Common myeloid progenitor, CD34-positive (primary cell): Measurements from ENCODE around the gene FBXO24.

ENCODE experiments used
- CTCF ChIA-PET: fragments of 350-600 bp; sonication (Branson Sonifier 250); formaldehyde crosslinking; loops from one replicate; lab custom pipeline; 2021; ENCODE audit warnings: antibody characterized with exemption; lab: Charles Lee
- POLR2A ChIA-PET: fragments of 350-600 bp; sonication (Branson Sonifier 250); formaldehyde crosslinking; loops from one replicate; lab custom pipeline; 2021; ENCODE audit warnings: antibody characterized with exemption; lab: Charles Lee
- DNase-seq, 3 donors: peaks; one replicate each; pipeline versions ENCODE4 v3.0.0 to v3.0.0-alpha.2; 2013
- H3K27ac ChIP-seq, 2 experiments: 1 replicate in 1 of 2; 2 replicates in 1 of 2; pipeline ENCODE4 v1.7.0; 2013; ENCODE audit warnings: inconsistent platforms in 2 of 2, low read length in 2 of 2, mild to moderate bottlenecking in 2 of 2, low read depth in 1 of 2, moderate library complexity in 1 of 2; ENCODE audit not compliant: severe bottlenecking in 2 of 2, insufficient read depth in 1 of 2, poor library complexity in 1 of 2
- H3K27me3 ChIP-seq, 5 experiments: replicated peaks in 2 of 5; 1 replicate in 3 of 5; 2 replicates in 2 of 5; pipeline versions ENCODE4 v1.6.1 to v1.7.0; 2013; ENCODE audit warnings: low read length in 4 of 5, mild to moderate bottlenecking in 2 of 5, moderate library complexity in 2 of 5, inconsistent platforms in 1 of 5; ENCODE audit not compliant: insufficient read depth in 5 of 5, control insufficient read depth in 4 of 5
- H3K36me3 ChIP-seq, 4 experiments: 1 replicate in 2 of 4; 2 replicates in 2 of 4; pipeline versions ENCODE4 v1.6.1 to v1.7.0; 2013; ENCODE audit warnings: low read length in 3 of 4, control low read depth in 1 of 4, mild to moderate bottlenecking in 1 of 4; ENCODE audit not compliant: control insufficient read depth in 4 of 4, insufficient read depth in 4 of 4
- H3K4me1 ChIP-seq, 4 experiments: 1 replicate in 3 of 4; 2 replicates in 1 of 4; pipeline versions ENCODE4 v1.6.1 to v1.7.1; 2013; ENCODE audit warnings: low read length in 3 of 4, mild to moderate bottlenecking in 3 of 4, control low read depth in 1 of 4, inconsistent platforms in 1 of 4, moderate library complexity in 1 of 4; ENCODE audit not compliant: control insufficient read depth in 4 of 4, insufficient read depth in 4 of 4; ENCODE audit errors: control extremely low read depth in 1 of 4
- H3K4me3 ChIP-seq, 7 experiments: 1 replicate in 4 of 7; 2 replicates in 3 of 7; pipeline versions ENCODE4 v1.5.1 to v1.7.0; 2013; ENCODE audit warnings: mild to moderate bottlenecking in 7 of 7, low read length in 6 of 7, moderate library complexity in 6 of 7, inconsistent platforms in 2 of 7, low read depth in 2 of 7, control low read depth in 1 of 7; ENCODE audit not compliant: insufficient read depth in 4 of 7, control insufficient read depth in 1 of 7; ENCODE audit errors: extremely low read depth in 1 of 7
- H3K9me3 ChIP-seq, 5 experiments: 1 replicate in 4 of 5; 2 replicates in 1 of 5; pipeline versions ENCODE4 v1.6.1 to v1.7.1; 2013; ENCODE audit warnings: low read length in 4 of 5, mild to moderate bottlenecking in 2 of 5, inconsistent platforms in 1 of 5, low read depth in 1 of 5, moderate library complexity in 1 of 5; ENCODE audit not compliant: control insufficient read depth in 4 of 5, insufficient read depth in 2 of 5; ENCODE audit errors: control extremely low read depth in 1 of 5
- WGBS: methylation state at CpG from one replicate; pipeline ENCODE4 v1.1.5; 2013; ENCODE audit not compliant: insufficient coverage; 5-methylcytosine and 5-hydroxymethylcytosine counted together

FBXO24 gene

GRCh38 chr7:100556541-100556940 lies 29.6 kb upstream of the FBXO24 start:
- Histone ChIP-seq H3K27ac (peak overlapping the region in 1 of 2 experiments; percentile 68), H3K36me3 (peaks cover 6 to 28% (median 15%) of the 10 kb centered on the region in 4 experiments), H3K4me1 (peaks cover 0 to 11% (median 10%) of the 10 kb centered on the region in 4 experiments), H3K9me3 (no peaks in the 10 kb centered on the region), H3K4me3 (no peak overlapping the region), H3K27me3 (no peaks in the 10 kb centered on the region)
- 23% methylated on average over 3 of the region's 4 CpGs for WGBS
- DNase-seq = peak; percentile 60 to 84 (median 83)
- CTCF ChIA-PET = interaction anchor here (0.6 to 13.7 kb wide), 16 partner anchors 9 to 206 kb away, joined by 3 to 177 read pairs (median 4); partner anchors contain the start of genes SPACDR and TSC22D4
- POLR2A ChIA-PET = no interaction called here

- 93% methylated on average over 3 of the region's 4 CpGs for WGBS
These were observed 27.0 kb upstream of the FBXO24 start for GRCh38 chr7:100559127-100559526.

GRCh38 chr7:100561491-100562194 lies 24.5 kb upstream of the FBXO24 start:
- no peaks in the 10 kb centered on the region for H3K27me3 ChIP-seq
- no peak overlapping the region for H3K4me3 ChIP-seq
- no peaks in the 10 kb centered on the region for H3K9me3 ChIP-seq
- peaks cover 0 to 13% (median 4%) of the 10 kb centered on the region in 4 experiments for H3K36me3 ChIP-seq
- peaks cover 0 to 10% (median 6%) of the 10 kb centered on the region in 4 experiments for H3K4me1 ChIP-seq
- CTCF ChIA-PET = interaction anchor here (0.9 to 13.7 kb wide), 8 partner anchors 15 to 133 kb away, joined by 3 to 242 read pairs (median 11); partner anchors contain the start of genes FBXO24, LRCH4, SPACDR and ZCWPW1
- POLR2A ChIA-PET = no interaction called here
- no peak for DNase-seq
- WGBS = 98% methylated on average over 12 of the region's 12 CpGs
- no peak overlapping the region for H3K27ac ChIP-seq

More at GRCh38 chr7:100559127-100559526, 27.0 kb upstream of the FBXO24 start:
- Histone ChIP-seq H3K4me1 (peaks cover 0 to 14% (median 13%) of the 10 kb centered on the region in 4 experiments), H3K4me3 (no peak overlapping the region), H3K27ac (no peak overlapping the region), H3K36me3 (peaks cover 1 to 23% (median 9%) of the 10 kb centered on the region in 4 experiments), H3K27me3 (no peaks in the 10 kb centered on the region), H3K9me3 (no peaks in the 10 kb centered on the region)
- ChIA-PET POLR2A (no interaction called here), CTCF (interaction anchor here (0.6 to 13.7 kb wide), 23 partner anchors 10 to 114 kb away, joined by 3 to 242 read pairs (median 5); partner anchors contain the start of genes AGFG2, FBXO24, LRCH4 and MOSPD3)
- DNase-seq = no peak

- Histone ChIP-seq H3K4me3 (no peak overlapping the region), H3K9me3 (no peaks in the 10 kb centered on the region), H3K27ac (no peak overlapping the region), H3K27me3 (no peaks in the 10 kb centered on the region), H3K36me3 (peaks cover 0 to 13% (median 4%) of the 10 kb centered on the region in 4 experiments), H3K4me1 (peaks cover 0 to 12% (median 7%) of the 10 kb centered on the region in 4 experiments)
- WGBS = 98% methylated on average over 24 of the region's 26 CpGs
- CTCF ChIA-PET = interaction anchor here (0.9 to 13.7 kb wide), 7 partner anchors 16 to 96 kb away, joined by 3 to 242 read pairs (median 5); partner anchors contain the start of genes FBXO24, LRCH4 and SPACDR
- DNase-seq = no peak
- POLR2A ChIA-PET = interaction anchor here (0.7 kb wide), 1 partner anchor 116 kb away, joined by 3 read pairs; no protein-coding TSS in a partner anchor
These were observed 23.7 kb upstream of the FBXO24 start for GRCh38 chr7:100562195-100563099.

DNA sequence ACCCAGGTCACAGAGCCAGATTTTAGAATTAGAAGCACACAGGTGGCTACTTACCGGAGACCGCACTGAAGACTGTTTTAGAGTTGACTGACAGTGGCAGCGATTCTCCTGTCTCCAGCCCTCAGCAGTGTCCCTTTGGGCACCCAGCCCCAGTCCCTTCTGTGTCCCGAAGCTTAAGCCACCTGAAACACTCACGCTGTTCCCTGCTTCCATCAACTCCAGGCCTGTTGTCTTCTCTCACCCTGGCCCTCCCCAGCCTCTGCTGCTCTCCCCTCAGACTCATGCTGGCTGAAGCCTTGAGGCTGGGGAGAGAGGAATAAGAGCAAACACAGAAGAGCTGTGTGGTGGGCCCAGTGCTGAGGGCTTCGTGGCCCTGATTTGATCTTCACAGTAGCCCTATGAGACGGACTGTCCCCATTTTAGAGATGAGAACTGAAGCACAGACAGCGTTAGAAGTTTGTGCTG lies 23.0 kb upstream of the FBXO24 start:
- Histone ChIP-seq H3K4me3 (no peak overlapping the region), H3K27ac (no peak overlapping the region), H3K36me3 (peaks cover 0 to 13% (median 4%) of the 10 kb centered on the region in 4 experiments), H3K9me3 (no peaks in the 10 kb centered on the region), H3K27me3 (no peaks in the 10 kb centered on the region), H3K4me1 (peaks cover 0 to 19% (median 13%) of the 10 kb centered on the region in 4 experiments)
- DNase-seq = no peak
- ChIA-PET POLR2A (interaction anchor here (0.7 kb wide), 1 partner anchor 116 kb away, joined by 3 read pairs; no protein-coding TSS in a partner anchor), CTCF (interaction anchor here (0.6 to 13.7 kb wide), 11 partner anchors 8 to 163 kb away, joined by 3 to 242 read pairs (median 5); partner anchors contain the start of genes FBXO24, GIGYF1, LRCH4 and SPACDR)
- WGBS = 97% methylated on average over 7 of the region's 8 CpGs

DNA sequence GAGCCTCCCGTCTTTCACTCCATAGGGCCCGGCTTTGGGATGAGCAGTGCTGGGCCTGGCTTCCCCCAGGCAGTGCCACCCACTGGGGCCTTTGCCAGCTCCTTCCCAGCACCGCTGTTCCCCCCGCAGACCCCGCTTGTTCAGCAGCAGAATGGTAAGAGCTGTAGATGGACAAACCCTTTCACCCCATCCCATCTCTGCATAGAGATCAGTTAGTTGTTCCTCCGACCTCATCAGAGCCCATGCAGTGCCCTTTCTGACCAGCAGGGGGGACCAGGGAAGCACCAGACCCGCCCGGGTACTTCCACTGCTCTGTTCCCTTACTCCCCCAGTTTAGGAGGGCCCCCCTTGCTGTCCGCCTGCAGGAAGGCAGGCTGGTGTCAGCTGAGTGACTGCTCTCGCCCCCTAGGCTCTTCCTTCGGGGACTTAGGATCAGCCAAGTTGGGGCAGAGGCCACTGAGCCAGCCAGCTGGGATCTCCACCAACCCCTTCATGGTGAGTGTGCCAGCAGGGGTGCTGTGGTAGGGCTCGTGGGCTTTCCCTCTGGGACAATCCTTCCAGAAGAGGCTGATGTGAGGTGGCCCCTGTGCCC lies 22.2 kb upstream of the FBXO24 start:
- H3K27ac ChIP-seq = no peak overlapping the region
- peak; percentile 77 to 89 (median 85) for DNase-seq
- H3K36me3 ChIP-seq = peaks cover 0 to 13% (median 4%) of the 10 kb centered on the region in 4 experiments
- POLR2A ChIA-PET = no interaction called here
- H3K9me3 ChIP-seq = no peaks in the 10 kb centered on the region
- CTCF ChIA-PET = interaction anchor here (0.6 to 13.7 kb wide), 18 partner anchors 9 to 162 kb away, joined by 3 to 242 read pairs (median 4); partner anchors contain the start of genes FBXO24, GIGYF1, LRCH4 and POP7
- H3K4me1 ChIP-seq = peaks cover 0 to 25% (median 20%) of the 10 kb centered on the region in 4 experiments
- no peak overlapping the region for H3K4me3 ChIP-seq
- H3K27me3 ChIP-seq = no peaks in the 10 kb centered on the region
- WGBS = 33% methylated on average over 12 of the region's 12 CpGs
